GM23248 (cell line): Measurements from ENCODE around the gene SCP2. TPM values are rescaled to one million over a fixed set of nuclear protein-coding genes. Genes with fewer than 3 reads are reported as not detected.
"Not testable (repeated sequence)": the region's sequence is repeated elsewhere in the genome, so short reads cannot be mapped to it uniquely, and the experiment has no call there.

Experiments
- DNase-seq: peaks from one replicate; pipeline ENCODE4 v3.0.0-alpha.2; 2015
- H2AFZ ChIP-seq: fragments of 200-600 bp; sonication (generic); 2 replicates; pipeline ENCODE4 v1.6.1; 2016; ENCODE audit warnings: antibody characterized with exemption
- H3F3A ChIP-seq: fragments of 200-600 bp; sonication (generic); 2 replicates; pipeline ENCODE4 v1.6.1; 2016; ENCODE audit warnings: mild to moderate bottlenecking, antibody characterized with exemption, mixed run types; ENCODE audit not compliant: insufficient read depth
- H3K27ac ChIP-seq: fragments of 200-600 bp; sonication (generic); 2 replicates; pipeline ENCODE4 v1.5.1; 2016; ENCODE audit warnings: mild to moderate bottlenecking
- H3K27me3 ChIP-seq: fragments of 200-600 bp; sonication (generic); replicated peaks from 2 replicates; pipeline ENCODE4 v1.6.1; 2016; ENCODE audit warnings: mild to moderate bottlenecking; ENCODE audit not compliant: insufficient read depth
- H3K36me3 ChIP-seq: fragments of 200-600 bp; sonication (generic); 2 replicates; pipeline ENCODE4 v1.6.1; 2016; ENCODE audit warnings: low read depth, mild to moderate bottlenecking
- H3K4me1 ChIP-seq: fragments of 200-600 bp; sonication (generic); 2 replicates; pipeline ENCODE4 v1.6.1; 2016; ENCODE audit warnings: mild to moderate bottlenecking; ENCODE audit not compliant: insufficient read depth
- H3K4me2 ChIP-seq: fragments of 200-600 bp; sonication (generic); one replicate; pipeline ENCODE4 v1.6.1; 2016; ENCODE audit warnings: mild to moderate bottlenecking; ENCODE audit not compliant: unreplicated experiment
- H3K4me3 ChIP-seq: fragments of 200-600 bp; sonication (generic); 2 replicates; pipeline ENCODE4 v1.5.1; 2016; ENCODE audit warnings: mild to moderate bottlenecking
- H3K79me2 ChIP-seq: fragments of 200-600 bp; sonication (generic); 2 replicates; pipeline ENCODE4 v1.6.1; 2016; ENCODE audit warnings: mild to moderate bottlenecking; ENCODE audit not compliant: insufficient read depth
- H3K9ac ChIP-seq: fragments of 200-600 bp; sonication (generic); 2 replicates; pipeline ENCODE4 v1.6.1; 2016; ENCODE audit warnings: mild to moderate bottlenecking
- H3K9me2 ChIP-seq: fragments of 200-600 bp; sonication (generic); 2 replicates; pipeline ENCODE4 v1.6.1; 2016; ENCODE audit warnings: mixed run types, mild to moderate bottlenecking, moderate library complexity; ENCODE audit not compliant: insufficient read depth
- H3K9me3 ChIP-seq: fragments of 200-600 bp; sonication (generic); one replicate; pipeline ENCODE4 v1.6.1; 2017; ENCODE audit warnings: low read depth
- H4K20me1 ChIP-seq: fragments of 200-600 bp; sonication (generic); 2 replicates; pipeline ENCODE4 v1.6.0; 2016; ENCODE audit not compliant: insufficient read depth
- EZH2 ChIP-seq: fragments of 200-600 bp; sonication (generic); IDR thresholded peaks from 2 replicates; pipeline ENCODE4 v1.6.1; 2018; ENCODE audit warnings: antibody characterized with exemption, mild to moderate bottlenecking; ENCODE audit not compliant: insufficient read depth, poor library complexity, severe bottlenecking
- EZH2phosphoT487 ChIP-seq: fragments of 200-600 bp; sonication (generic); IDR thresholded peaks from 2 replicates; pipeline ENCODE4 v1.6.1; 2018; ENCODE audit warnings: antibody characterized with exemption, moderate library complexity, mild to moderate bottlenecking, low read depth; ENCODE audit not compliant: insufficient read depth
- WGBS, 2 experiments: methylation state at CpG; one replicate each; pipeline ENCODE4 v1.1.6; 2015 to 2017; ENCODE audit warnings: low lambda C conversion rate in 2 of 2, low coverage in 1 of 2; ENCODE audit errors: missing lambda C conversion rate in 2 of 2; 5-methylcytosine and 5-hydroxymethylcytosine counted together
- in situ Hi-C: fragments of 300-500 bp; cut with MboI; formaldehyde crosslinking; loops from 2 replicates; pipeline ENCODE4 v1.15.0; 2020
- polyA plus RNA-seq: library from polyadenylated mRNA; unstranded; fragments of >200 nt; fragmentation: Nextera tagmentation; extraction: Ambion mirVana; gene quantifications from 2 replicates; pipeline ENCODE4 v1.2.1, GENCODE V29; 2016
- total RNA-seq: library from RNA; depleted of rRNA; stranded (reverse); fragments of >200 nt; shearing (Covaris generic); gene quantifications from 2 replicates; pipeline ENCODE4 v1.2.3, GENCODE V29; 2014

SCP2 gene
- total and polyA plus RNA-seq, 2 experiments from 2014 or later: 209 to 257 TPM

GRCh38 chr1:52976183-52977035 is 49.3 kb downstream of the SCP2 start:
- 62 to 78% methylated on average over 3 of the region's 3 CpGs for WGBS, 2 experiments
- H3K9me2 ChIP-seq: no peaks in the 10 kb centered on the region
- in situ Hi-C loops: no loop called here

GRCh38 chr1:52978045-52978444 is 51.0 kb downstream of the SCP2 start:
- no peak overlapping the region for H3K4me3 ChIP-seq
- 16 to 22% methylated on average over 2 of the region's 2 CpGs for WGBS, 2 experiments
- DNase-seq: peak; percentile 26
- H3K9me3 ChIP-seq: no peaks in the 10 kb centered on the region
- no peak overlapping the region for H2AFZ ChIP-seq
- H3K79me2 ChIP-seq: no peaks in the 10 kb centered on the region
- H3F3A ChIP-seq: no peaks in the 10 kb centered on the region
- no peaks in the 10 kb centered on the region for H3K9me2 ChIP-seq
- H4K20me1 ChIP-seq: no peaks in the 10 kb centered on the region
- H3K36me3 ChIP-seq: peaks cover 46% of the 10 kb centered on the region
- no peaks in the 10 kb centered on the region for H3K4me1 ChIP-seq
- H3K27ac ChIP-seq: no peak overlapping the region
- H3K27me3 ChIP-seq: no peaks in the 10 kb centered on the region
- H3K4me2 ChIP-seq: no peak overlapping the region
- in situ Hi-C loops: no loop called here
- no peak for TF ChIP-seq EZH2phosphoT487
- no peak for TF ChIP-seq EZH2
- H3K9ac ChIP-seq: no peak overlapping the region

More at GRCh38 chr1:52976183-52977035, 49.3 kb downstream of the SCP2 start:
- Histone ChIP-seq H3K27ac (no peak overlapping the region), H2AFZ (no peak overlapping the region), H3K9me3 (no peaks in the 10 kb centered on the region), H3K4me3 (no peak overlapping the region), H3K9ac (no peak overlapping the region), H3K27me3 (no peaks in the 10 kb centered on the region), H3K79me2 (no peaks in the 10 kb centered on the region), H3F3A (no peaks in the 10 kb centered on the region), H4K20me1 (no peaks in the 10 kb centered on the region), H3K4me1 (no peaks in the 10 kb centered on the region), H3K4me2 (no peak overlapping the region), H3K36me3 (peaks cover 34% of the 10 kb centered on the region)
- TF ChIP-seq EZH2phosphoT487 (no peak), EZH2 (no peak)
- DNase-seq: no peak

- H3K27me3 ChIP-seq, H3K9me3 ChIP-seq, H2AFZ ChIP-seq, DNase-seq, H3K4me3 ChIP-seq, H3K9me2 ChIP-seq, H4K20me1 ChIP-seq, H3K79me2 ChIP-seq, in situ Hi-C loops: not testable (repeated sequence)
- Histone ChIP-seq H3K4me2 (peak overlapping the region; percentile 35), H3F3A (peaks cover 10% of the 10 kb centered on the region; the same call in 1 of the 2 replicates), H3K9ac (peak overlapping the region; percentile 26; the same call in 1 of the 2 replicates), H3K27ac (peak overlapping the region; percentile 16; the same call in 1 of the 2 replicates), H3K4me1 (peaks cover 15% of the 10 kb centered on the region), H3K36me3 (peaks cover 10% of the 10 kb centered on the region; the same call in 1 of the 2 replicates)
These were observed 65.7 kb downstream of the SCP2 start for GRCh38 chr1:52992733-52993132.

GRCh38 chr1:52994656-52995055 is 67.6 kb downstream of the SCP2 start:
- Histone ChIP-seq H3K79me2 (no peaks in the 10 kb centered on the region), H3K27me3 (no peaks in the 10 kb centered on the region), H3K4me3 (no peak overlapping the region), H2AFZ (no peak overlapping the region), H3K27ac (no peak overlapping the region), H3K9me3 (no peaks in the 10 kb centered on the region), H3K4me2 (no peak overlapping the region), H3F3A (peaks cover 10% of the 10 kb centered on the region; the same call in 1 of the 2 replicates), H3K9ac (no peak overlapping the region), H3K4me1 (peaks cover 15% of the 10 kb centered on the region), H4K20me1 (no peaks in the 10 kb centered on the region), H3K36me3 (no peaks in the 10 kb centered on the region), H3K9me2 (no peaks in the 10 kb centered on the region)
- DNase-seq: no peak
- TF ChIP-seq EZH2phosphoT487 (no peak), EZH2 (no peak)
- 89 to 90% methylated on average over 6 of the region's 6 CpGs for WGBS, 2 experiments
- in situ Hi-C loops: no loop called here

- TF ChIP-seq EZH2 (no peak), EZH2phosphoT487 (no peak)
- Histone ChIP-seq H3K9me2 (no peaks in the 10 kb centered on the region), H3K79me2 (no peaks in the 10 kb centered on the region), H3K9me3 (no peaks in the 10 kb centered on the region), H3F3A (peaks cover 10% of the 10 kb centered on the region; the same call in 1 of the 2 replicates), H4K20me1 (no peaks in the 10 kb centered on the region), H3K27ac (no peak overlapping the region), H2AFZ (no peak overlapping the region), H3K4me1 (peaks cover 15% of the 10 kb centered on the region), H3K4me2 (no peak overlapping the region), H3K9ac (no peak overlapping the region), H3K36me3 (no peaks in the 10 kb centered on the region), H3K27me3 (no peaks in the 10 kb centered on the region), H3K4me3 (no peak overlapping the region)
- peak; percentile 24 for DNase-seq
- in situ Hi-C loops: no loop called here
These were observed 69.6 kb downstream of the SCP2 start for GRCh38 chr1:52996653-52997052.
